ENCODE results near the gene SLC35E1. TPM values are rescaled to one million over a fixed set of nuclear protein-coding genes. Genes with fewer than 3 reads are reported as not detected.
"Not testable (repeated sequence)": the region's sequence is repeated elsewhere in the genome, so short reads cannot be mapped to it uniquely, and the experiment has no call there.

Gene SLC35E1
- polyA plus RNA-seq, 1 donor (not counting 4 experiments of a cell fraction or from before 2014, with no cell fraction given), result 30.3 TPM

GRCh38 chr19:16514383-16515019 is 57.7 kb downstream of the SLC35E1 start:
- Histone ChIP-seq H3K9me1 (ENCODE audit: control insufficient read depth, extremely low read depth, insufficient read depth, low read length) (no peaks in the 10 kb centered on the region), H3K79me2 (ENCODE audit: control insufficient read depth, insufficient read depth, low read length) (no peaks in the 10 kb centered on the region), H4K20me1 (ENCODE audit: control insufficient read depth, extremely low read depth, insufficient read depth, low read length) (no peaks in the 10 kb centered on the region), H3K9ac (ENCODE audit: control insufficient read depth, extremely low read depth, insufficient read depth, low read length) (no peak overlapping the region), H3K27ac (ENCODE audit: control insufficient read depth, insufficient read depth, low read length) (no peak overlapping the region), H2AFZ (ENCODE audit: control insufficient read depth, low read length) (no peak overlapping the region), H3K4me1 (ENCODE audit: control insufficient read depth, extremely low read depth, insufficient read depth, low read length) (no peaks in the 10 kb centered on the region), H3K4me3 (ENCODE audit: control insufficient read depth in 2 of 3, extremely low read depth in 1 of 3, insufficient read depth in 2 of 3, low read depth in 1 of 3, low read length in 3 of 3) (no peak overlapping the region), H3K27me3 (ENCODE audit: control insufficient read depth, extremely low read depth, insufficient read depth, low read length) (no peaks in the 10 kb centered on the region), H3K36me3 (ENCODE audit: control insufficient read depth in 2 of 2, extremely low read depth in 1 of 2, insufficient read depth in 2 of 2, low read length in 2 of 2) (peaks cover 27 to 29% of the 10 kb centered on the region in 2 experiments), H3K4me2 (ENCODE audit: control insufficient read depth, extremely low read depth, insufficient read depth, low read depth, low read length) (no peak overlapping the region), H3K9me3 (ENCODE audit: control insufficient read depth, low read depth, low read length) (no peaks in the 10 kb centered on the region)
- FAIRE-seq (no peak), DNase-seq (ENCODE audit: low read depth, low spot score) (no peak)
- TF ChIP-seq CTCF (optimal IDR thresholded peaks at IDR 0.05 in 1 of 3, IDR thresholded peaks at IDR 0.05 in 1 of 3, conservative IDR thresholded peaks at IDR 0.05 in 1 of 3; ENCODE audit: extremely low read depth in 1 of 3, insufficient read depth in 2 of 3, low read length in 3 of 3), result no peak
- TF ChIP-seq EZH2 (IDR thresholded peaks at IDR 0.05; ENCODE audit: low read length), result no peak
- dilution Hi-C loops (cut with MboI; ENCODE audit: extremely low pct_ligation_motif_present, low sequenced_read_pairs), result no loop called here

GRCh38 chr19:16512611-16513010 is 59.6 kb downstream of the SLC35E1 start:
- FAIRE-seq; H3K9ac ChIP-seq (ENCODE audit: control insufficient read depth, extremely low read depth, insufficient read depth, low read length); H3K9me3 ChIP-seq (ENCODE audit: control insufficient read depth, low read depth, low read length); H2AFZ ChIP-seq (ENCODE audit: control insufficient read depth, low read length); H3K27ac ChIP-seq (ENCODE audit: control insufficient read depth, insufficient read depth, low read length); H3K4me1 ChIP-seq (ENCODE audit: control insufficient read depth, extremely low read depth, insufficient read depth, low read length); H3K9me1 ChIP-seq (ENCODE audit: control insufficient read depth, extremely low read depth, insufficient read depth, low read length); dilution Hi-C loops (cut with MboI; ENCODE audit: extremely low pct_ligation_motif_present, low sequenced_read_pairs); H3K4me2 ChIP-seq (ENCODE audit: control insufficient read depth, extremely low read depth, insufficient read depth, low read depth, low read length); H3K27me3 ChIP-seq (ENCODE audit: control insufficient read depth, extremely low read depth, insufficient read depth, low read length); H3K4me3 ChIP-seq (ENCODE audit: control insufficient read depth in 2 of 3, extremely low read depth in 1 of 3, insufficient read depth in 2 of 3, low read depth in 1 of 3, low read length in 3 of 3); H3K79me2 ChIP-seq (ENCODE audit: control insufficient read depth, insufficient read depth, low read length); DNase-seq (ENCODE audit: low read depth, low spot score); H4K20me1 ChIP-seq (ENCODE audit: control insufficient read depth, extremely low read depth, insufficient read depth, low read length): not testable (repeated sequence)
- H3K36me3 ChIP-seq (ENCODE audit: control insufficient read depth in 2 of 2, extremely low read depth in 1 of 2, insufficient read depth in 2 of 2, low read length in 2 of 2), result peaks cover 14 to 16% of the 10 kb centered on the region in 2 experiments

All from keratinocyte (primary cell).